Stimulated activated CD4-positive, alpha-beta T cell treated with anti-CD3 and anti-CD28 coated beads, Interleukin-4, amount 100 ng/mL, for 4 hours (primary cell): Measurements from ENCODE around the gene POLR1A.
"Not testable (repeated sequence)": the region's sequence is repeated elsewhere in the genome, so short reads cannot be mapped to it uniquely, and the experiment has no call there.

Source experiments
- DNase-seq, 2 experiments: peaks; one replicate each; pipeline ENCODE4 v3.0.0-alpha.2; 2020

POLR1A gene

DNA sequence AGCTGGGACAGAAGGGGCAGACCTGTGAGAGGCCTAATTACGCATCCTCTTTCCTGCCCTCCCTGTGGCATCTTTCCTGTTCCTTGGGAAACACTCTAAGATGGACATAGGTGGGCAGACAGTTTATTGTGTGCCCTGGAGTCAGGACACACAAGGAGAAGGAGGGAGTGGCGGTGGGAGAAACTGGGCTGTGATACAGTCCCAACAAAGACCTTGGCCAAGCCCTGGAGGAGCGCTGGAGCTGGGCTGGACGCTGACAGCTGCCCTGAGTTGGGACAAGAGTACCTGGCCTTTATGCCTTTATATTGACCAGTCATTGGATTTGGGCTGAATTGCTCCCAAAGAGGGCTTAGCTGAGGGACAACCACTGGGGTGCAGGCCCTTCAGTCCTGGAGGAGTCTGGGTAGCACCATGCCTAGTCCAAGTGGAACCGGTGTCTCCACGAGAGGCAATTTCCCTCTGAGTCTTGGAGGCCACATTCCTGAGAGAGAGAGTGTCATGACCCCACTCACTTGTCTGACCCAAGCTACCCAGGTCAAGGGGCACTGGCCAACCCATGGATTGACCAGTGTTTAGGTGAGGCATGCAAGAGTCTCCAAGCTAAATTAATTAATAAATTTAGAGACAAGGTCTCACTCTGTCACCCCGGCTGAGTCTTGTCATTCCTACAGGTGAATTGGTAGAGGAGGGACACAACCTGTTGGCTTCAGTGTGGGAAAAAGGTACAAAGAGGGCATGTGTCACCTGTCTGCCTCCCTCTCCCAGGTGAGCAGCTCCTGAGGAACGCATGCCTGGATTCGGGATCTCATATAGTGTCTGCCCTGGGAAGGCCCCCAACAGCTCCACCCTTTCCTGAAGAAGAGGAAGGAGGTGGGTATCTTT is 109.8 kb downstream of the POLR1A start:
- no peak for DNase-seq

DNA sequence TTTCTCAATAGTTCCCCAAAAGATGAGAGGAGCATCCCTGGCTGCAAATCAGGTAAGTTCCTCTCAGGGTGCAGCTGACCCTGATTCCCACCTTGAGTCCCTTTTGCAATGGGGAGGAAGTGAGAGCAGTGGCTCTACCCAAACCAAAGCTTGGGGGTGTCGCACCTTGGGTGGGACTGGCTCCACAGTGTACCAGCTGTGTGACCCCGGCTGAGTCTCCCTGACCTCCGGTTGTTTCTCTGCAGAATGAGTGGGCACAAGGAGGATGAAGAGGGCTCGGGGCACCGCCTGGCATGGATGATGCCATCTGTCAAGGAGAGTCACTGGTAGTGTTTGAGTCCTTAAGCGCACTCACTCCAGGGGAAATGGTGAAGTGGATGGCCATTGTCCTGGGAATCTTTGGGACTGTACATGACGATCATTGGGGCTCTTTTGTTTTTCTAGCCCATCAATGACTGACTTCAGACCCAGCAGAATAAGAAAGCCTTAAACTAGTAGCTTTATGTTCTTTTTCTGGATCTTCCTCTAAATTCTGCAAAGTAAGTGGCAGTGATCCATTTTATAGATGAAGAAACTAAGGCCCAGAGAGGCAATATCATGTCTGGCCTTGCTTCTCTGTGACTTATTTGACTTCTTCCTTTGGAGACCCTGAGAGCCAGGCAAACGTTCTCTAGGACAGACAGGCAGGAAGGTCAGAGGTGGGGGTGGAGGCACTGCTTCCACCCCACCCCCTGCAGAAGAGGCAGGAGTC is 110.6 kb downstream of the POLR1A start:
- no peak for DNase-seq

DNA sequence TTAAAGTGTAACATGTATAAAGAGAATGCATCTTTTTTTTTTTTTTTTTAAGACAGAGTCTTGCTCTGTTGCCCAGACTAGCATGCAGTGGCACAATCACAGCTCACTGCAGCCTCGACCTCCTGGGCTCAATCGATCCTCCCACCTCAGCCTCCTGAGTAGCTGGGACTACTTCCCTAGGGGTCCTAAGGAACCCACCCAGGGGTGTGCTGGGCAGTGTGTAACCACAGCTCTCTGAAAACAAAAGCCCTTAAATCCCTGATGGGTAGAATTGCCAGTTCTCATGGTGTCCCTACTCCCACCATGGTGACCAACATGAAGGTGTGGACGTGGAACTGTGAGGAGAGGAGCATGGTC is 111.3 kb downstream of the POLR1A start:
- no peak for DNase-seq

DNA sequence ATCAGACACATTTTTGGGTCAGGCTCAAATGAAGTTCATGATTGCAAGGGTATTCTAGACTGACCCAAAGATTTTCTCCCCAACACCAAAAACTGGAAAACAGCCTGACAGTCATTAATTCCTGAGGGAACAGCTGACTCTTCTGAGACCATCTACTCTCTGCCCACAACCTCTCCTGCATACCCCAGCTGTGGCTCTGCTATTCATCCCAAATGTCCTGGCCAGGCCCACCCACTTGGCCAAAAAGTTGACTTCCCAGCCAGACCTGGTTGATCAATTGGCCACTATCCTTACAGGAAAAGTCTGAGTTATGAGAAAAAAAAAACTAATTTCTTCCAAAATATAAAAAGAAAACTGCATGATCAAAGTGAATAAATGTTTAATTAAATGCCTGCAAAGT is 113.1 kb downstream of the POLR1A start:
- DNase-seq: no peak

DNA sequence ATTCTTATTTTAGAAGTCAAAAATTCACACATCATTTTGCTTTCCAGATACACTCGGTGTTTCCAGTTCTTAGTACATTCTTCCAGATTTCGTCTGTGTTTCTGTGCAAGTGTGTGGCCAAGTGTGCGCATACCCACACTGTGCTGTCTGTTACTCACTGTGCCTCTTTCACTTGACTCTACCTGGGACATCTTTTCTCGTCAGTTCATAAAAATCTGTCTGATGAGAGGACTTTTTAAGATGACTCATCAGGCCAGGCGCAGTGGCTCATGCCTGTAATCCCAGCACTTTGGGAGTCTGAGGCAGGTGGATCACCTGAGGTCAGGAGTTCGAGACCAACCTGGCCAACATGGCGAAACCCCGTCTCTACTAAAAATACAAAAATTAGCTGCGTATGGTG is 113.6 kb downstream of the POLR1A start:
- DNase-seq: not testable (repeated sequence)

DNA sequence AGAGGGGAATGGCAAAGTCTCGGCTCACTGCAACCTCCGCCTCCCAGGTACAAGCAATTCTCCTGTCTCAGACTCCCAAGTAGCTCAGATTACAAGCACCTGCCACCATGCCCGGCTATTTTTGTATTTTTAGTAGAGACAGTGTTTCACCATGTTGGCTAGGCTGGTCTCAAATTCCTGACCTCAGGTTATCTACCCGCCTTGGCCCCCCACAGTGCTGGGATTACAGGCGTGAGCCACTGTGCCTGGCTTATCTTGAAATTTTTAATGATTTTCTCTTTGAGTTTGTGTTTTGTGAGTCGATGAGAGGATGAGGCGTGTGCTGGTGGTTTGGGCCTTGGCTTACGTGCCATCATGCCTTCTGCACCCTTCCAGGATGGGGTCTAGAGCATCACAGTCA is 115.6 kb downstream of the POLR1A start:
- DNase-seq: no peak

DNA sequence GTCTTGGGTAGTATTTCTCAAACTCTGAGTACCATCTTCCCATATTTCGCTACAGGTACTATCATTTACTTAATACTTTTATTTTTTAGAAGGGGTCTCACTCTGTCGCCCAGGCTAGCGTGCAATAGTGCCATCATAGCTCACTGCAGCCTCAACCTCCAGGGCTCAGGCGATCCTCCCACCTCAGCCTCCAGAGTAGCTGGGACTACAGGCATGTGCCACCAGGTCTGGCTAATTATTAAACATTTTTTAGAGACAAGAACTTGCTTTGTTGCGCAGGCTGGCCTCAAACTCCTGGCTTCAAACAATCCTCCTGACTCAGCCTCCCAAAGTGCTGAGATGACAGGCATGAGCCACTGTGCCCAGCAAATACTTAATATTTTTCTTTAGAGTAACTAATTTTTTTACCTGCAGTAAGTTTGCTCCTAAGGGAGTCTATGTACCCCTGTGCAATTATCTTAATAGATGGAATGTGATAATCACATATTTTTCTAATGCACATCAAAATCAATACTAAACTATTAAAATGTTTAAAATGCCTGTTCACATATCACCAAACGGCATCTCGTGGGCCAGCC is 116.3 kb downstream of the POLR1A start:
- no peak for DNase-seq

DNA sequence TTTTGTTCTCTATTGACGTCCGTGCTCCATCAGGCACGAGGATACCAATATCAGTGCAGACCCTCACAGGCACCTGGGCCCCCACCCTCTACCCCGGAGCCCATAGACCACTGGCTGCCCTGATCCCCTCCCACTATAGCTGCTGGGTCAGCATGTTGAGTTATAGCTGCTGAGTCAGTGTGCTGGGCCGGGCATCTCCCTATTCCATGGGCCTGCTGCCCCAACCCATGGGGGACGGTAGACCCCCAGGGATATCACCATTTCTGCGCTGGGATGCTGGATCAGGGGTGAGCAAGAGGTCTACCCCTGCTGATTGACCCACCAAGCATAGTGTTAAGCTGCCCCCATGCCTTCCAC is 116.8 kb downstream of the POLR1A start:
- DNase-seq: no peak

DNA sequence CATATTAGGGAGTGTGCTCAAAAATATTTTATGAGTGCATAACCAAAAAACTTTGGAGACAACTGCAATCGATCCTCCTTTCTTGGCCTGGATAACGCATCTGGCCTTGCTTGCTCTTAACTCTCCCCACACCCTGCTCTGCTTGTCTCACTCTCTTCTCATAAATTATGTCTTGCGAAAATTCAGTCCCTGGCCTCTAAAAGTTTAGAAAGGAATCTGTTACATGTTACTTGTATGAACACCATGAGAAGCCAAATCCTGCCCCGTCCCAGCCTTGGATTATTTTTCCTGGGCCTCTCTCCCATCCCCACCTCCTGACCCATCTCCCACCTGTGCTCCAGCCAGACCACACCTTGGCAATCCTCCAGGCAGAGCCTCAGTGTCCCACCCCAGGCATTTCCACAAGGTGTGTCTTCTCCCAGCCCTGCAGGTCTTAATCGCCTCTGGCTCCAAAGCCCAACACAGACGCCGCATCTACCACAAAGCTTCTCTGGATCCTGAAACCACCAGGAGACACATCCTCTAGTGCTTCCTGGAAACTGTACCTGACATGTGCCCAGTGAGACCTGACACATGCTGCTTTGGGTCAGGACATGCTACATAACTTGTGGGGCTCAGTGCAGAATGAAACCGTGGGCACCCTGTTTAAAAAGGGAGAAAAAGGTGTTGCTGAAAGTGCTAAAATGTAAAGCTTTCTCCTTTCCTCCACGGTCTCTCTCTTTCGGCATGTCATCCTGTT is 117.3 kb downstream of the POLR1A start:
- DNase-seq: no peak

DNA sequence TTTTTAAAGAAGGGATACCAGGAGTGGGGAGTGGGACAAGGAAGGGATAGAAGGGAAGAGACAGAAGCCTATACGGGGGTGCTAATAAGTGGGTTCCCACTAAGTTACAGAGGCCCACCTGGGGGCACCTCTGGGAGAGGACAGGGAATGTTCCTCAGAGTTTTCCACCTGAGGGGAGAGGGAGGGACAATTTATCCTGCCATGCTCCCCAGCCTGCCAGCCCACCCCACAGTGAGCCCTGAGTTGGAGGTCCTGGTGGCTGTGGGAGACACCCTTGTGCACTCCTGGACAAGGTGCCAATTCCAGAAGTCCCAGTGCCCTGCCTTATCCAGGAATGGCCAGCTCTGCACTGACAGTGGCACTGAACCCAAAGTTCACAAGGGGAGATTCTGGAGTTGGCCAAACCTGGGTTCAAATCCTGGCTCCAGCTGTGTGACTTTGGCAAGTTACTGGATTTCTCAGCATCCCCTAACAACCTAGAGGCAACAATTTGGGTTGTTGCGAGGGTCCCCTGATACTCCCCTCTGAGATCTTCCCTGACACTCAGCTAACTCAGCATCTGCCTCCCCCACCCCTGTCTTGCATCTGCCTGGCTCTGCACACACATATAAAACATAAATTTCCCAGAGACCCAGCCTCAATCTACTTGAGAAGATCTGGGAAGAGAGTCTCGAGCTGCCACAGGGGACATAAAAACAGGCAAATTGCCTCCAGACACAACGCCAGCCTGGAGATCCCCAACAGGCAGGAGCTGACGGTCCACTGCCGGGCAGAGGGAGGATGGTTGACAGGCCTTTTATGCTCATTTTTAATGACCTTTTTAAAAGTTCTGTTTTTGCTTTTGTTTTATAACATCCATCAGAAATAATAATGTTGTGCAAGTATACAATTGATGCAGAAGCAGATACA is 118.2 kb downstream of the POLR1A start:
- DNase-seq: no peak

DNA sequence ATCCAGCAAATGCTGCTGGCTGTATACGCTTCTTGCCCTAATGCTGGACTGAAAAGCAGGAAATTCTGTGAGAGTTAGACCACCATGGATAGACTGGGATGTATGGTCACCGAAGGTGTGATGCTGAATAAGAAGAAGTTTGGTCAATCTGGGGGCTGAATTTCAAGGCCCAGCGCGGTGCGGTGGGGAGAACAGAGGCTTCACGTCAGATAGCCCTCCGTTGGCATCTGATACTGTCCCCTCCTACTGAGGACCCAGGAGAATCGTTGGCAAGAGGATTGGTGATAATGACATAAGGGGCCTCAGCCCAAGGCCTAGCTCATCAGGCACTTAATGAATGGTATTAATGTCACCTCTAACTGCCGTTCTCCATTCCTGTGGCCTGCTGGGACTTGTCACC is 119.6 kb downstream of the POLR1A start:
- no peak for DNase-seq

DNA sequence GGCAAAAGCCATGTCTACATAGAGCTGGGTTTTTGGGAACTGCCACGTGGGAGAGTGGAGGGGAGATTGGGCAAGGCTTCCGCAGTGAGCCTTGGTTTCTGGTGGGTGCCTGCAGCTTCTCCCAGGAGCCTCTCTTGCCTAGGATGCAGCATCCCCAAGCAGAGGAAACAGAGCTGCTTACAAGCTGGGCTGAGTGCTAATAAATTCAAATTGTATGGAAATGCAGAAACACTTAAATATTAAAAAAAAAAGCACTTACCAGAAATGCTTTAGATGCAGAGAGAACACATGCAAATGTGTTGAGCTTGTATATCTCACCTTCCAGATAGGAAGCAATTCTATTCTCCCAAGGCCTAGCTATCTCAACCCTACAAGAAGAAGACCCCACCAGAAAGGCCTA is 120.9 kb downstream of the POLR1A start:
- no peak for DNase-seq

DNA sequence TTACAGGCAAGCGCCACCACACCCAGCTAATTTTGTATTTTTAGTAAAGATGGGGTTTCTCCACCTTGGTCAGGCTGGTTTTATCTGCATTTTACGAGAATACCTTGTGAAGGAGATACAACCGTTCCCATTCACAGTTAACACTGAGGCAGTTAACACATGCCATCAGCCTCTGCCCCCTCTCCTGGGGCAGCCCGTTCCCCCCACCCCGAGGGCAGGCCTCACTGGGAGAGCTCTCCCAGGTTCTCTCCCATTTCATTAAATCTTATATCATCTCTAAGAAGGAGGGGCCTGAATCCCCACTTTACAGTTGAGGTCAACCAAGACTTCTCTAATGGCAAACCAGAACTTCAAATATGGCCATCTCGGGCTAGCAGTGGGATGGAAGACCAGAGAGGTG is 121.9 kb downstream of the POLR1A start:
- DNase-seq: no peak

DNA sequence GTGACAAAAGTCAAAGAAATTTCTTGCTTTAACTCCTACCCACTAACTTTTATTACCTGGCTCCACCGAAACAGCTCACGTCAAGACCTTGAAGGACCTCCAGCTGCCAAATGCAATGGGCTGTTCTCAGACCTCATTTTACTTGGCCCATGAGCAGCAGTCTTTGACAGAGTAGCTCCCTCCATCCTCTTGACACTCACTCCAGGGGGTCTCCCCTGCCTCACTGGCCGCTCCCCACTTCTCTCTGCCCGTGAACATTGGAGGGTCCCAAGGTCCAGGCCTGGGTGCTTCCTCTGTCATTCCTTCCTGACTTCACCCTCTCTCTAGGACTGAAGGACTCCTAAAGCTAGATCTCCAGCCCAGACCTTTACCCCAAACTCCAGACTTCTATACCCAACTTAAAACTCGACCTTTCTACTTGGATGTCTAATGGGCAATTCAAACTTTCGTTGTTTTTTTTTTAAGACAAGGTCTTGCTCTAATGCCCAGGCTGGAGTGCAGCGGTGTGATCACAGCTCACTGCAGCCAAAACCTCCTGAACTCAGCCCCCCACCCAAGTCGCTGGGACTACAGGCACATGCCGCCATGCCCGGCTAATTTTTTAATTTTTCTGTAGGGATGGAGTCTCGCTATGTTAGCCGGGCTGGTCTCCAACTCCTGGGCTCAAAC is 124.0 kb downstream of the POLR1A start:
- no peak for DNase-seq

DNA sequence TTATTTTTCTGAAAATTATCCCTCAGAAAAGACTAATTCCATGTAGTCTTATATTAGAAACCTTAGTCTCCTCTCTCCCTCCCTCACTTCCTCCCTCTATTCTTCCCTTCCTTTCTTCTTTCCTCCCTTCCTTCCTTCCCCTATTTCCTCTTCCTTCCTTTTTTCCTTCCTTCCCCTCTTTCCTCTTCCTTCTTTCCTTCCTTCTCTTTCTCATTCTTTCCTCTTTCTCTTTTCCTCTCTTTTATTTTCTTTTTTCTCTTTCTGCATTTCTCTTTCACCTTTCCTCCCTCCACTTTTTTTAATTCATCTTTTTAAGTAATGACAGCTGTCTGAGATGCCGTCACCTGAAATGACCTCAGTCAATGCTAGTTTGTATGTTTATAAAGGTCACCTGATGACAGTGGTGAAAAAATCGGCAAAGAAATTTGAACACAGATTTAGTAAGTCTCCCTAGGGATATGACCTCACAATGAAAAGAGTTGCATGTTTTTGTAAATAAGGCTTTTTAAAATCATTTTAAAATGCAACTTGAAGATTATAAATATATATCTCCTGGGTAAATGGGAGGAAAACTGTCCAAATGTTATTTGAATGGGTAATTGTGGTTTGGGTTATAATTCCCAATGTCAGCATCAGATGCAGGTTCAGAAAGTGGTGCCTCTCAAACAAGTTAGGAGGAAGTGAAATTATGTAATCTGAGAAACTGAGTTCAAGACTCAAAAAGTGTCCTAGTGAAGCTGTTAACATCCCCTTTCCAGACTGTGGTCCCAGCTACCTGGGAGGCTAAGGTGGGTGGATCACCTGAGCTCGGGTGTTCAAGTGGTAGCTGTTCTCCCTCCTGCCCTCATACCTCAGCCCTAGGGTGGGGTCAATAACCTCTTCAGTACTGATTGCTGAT is 126.6 kb downstream of the POLR1A start:
- DNase-seq: no peak

DNA sequence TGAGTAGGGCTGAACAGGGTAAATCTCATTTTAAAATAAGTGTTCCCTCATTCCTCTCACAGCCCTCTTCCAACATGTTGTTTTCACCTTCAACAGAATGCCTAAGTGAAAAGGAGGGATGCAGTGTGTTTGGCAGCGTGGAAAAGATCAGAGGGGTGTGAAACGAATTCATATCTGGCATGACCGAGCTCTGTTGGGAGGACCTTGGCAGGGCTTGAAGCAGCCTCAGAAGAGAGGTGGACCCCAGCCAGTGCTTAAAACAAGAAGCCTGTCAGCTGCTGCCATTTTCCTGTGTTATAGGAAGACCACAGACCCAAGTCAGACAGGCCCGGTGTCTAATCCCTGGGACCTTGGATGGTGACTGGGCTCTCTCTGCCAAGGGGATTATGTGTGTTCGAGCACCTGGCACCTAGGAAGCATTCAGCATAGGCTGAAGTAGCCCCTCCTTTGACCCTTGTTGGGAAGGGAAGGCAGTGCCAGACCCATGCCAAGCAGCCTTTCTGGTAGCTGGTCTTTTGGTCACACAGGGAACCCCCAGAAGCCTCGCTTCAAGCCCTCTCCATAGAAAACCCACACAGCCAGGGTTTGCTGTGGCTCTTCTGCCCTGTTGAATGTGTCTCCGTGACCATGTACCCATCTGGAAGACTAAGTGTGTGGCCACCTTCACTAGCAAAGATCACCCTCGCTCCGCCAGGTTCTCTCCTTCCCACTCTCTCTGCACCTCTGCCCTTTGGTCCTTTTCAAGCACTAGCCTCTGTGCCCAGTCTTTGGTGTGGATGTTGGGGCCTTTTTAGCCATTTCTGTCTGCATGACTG is 129.4 kb downstream of the POLR1A start:
- DNase-seq: no peak

DNA sequence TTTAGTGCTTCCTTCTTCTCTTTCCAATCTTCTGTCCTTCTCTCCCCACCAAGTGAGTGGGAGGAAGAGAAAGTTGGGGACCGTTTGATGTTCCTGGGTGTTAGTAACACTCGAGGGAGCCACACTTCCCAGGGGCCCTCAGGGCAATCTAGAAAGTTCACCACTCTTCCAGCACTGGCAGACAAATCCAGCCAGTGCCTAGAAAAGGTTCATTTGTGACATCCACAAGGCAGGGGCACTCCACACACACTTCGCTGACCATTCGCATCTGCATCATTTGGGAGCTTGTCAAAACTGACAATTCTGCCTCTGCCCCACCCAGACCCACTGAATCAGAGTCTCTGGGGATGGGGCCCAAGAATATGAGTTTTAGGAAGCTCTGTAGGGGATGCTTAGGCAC is 130.1 kb downstream of the POLR1A start:
- no peak for DNase-seq

DNA sequence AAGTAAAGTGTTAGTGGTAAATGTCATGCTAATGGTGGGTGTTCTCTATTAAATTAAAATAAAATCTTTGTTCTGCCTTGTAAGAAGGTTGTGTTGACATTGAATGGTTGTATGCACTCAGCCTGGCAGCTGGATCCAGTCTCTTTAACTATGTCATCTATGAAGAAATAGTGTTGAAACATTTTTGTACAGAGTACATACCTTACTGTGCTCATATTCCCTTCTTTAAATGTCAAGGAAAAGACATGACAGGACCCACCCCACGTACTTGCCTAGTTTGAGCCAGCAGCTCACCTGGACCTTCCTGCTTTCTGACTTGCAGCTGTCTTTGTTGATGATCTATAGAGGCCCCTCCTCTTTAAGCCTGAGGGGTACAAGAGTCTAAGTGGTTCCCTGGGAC is 131.3 kb downstream of the POLR1A start:
- DNase-seq: no peak

DNA sequence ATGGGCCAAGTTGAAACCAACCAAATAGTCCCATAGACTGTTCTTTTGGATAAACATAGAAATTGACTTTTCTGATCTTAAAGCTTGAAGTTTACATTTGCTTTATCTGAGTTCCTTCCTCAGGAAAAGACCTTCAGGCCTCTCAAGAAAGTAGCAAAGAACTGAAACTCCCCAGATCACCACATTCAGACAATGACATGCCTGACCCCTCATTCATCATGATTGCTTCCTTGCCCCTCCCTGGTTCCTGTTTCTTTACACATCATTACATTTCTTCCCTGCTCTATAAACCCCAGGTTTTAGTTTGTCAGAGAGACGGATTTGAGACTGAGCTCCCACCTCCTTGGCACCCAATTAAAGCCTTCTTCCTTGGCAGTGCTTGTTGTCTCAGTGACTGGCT is 133.3 kb downstream of the POLR1A start:
- DNase-seq: no peak

DNA sequence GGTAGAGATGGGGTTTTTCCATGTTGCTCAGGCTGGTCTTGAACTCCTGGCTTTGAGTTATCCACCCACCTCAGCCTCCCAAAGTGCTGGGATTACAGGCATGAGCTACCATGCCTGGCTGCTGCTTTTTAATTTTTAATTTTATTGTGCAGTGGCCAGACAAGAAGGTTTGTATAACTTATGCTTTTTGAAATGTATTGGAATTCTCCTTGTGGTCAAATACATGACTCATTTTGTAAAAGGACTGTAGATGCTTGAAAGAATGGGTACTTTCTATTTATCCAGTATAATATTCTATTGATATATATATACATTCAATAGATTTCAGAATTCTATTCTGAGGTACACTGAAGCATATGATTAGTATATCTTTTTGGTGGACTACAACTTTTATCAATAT is 134.3 kb downstream of the POLR1A start:
- no peak for DNase-seq
